ENCODE results near the gene CSDE1.

DNA sequence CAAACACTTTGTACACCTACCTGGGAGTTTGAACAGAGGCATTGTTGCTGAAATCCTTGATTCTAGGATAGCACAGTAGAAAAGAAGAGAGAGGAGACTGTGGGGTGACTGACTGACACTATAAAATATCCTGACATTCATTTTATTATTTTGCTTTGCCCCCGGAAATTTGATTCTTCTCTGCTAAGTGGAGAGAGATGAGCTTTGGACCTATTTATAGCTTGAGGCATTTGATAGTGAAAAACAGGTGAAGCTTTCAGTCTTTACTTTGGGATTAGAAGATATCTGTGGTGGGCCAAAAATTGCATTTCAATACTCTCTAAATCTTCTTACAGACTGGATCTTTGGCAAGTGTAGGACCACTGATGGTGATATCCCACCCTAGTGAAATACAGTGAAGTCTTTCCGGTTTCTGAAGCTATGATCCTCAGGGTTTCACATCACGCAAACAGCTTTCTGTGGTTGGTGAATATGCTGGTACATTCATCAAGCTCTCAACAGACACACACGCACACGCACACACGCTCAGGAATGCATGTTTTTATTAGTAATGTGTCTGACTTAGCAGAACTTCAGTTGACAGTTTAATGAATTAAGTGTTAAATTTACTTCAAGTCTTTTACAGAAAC is 62.2 kb downstream of the CSDE1 start, which contains the start of gene AMPD1:
- no peak for TF ChIP-seq POLR2A (IDR thresholded peaks at IDR 0.05; ENCODE audit: low read length)
- no peak for TF ChIP-seq GATA1 (IDR thresholded peaks at IDR 0.05; ENCODE audit: low read depth, low read length)

Data from erythroblast (primary cell).